MCF 10A (cell line): ENCODE measurements around the gene NUDT2. TPM values are rescaled to one million over a fixed set of nuclear protein-coding genes. Genes with fewer than 3 reads are reported as not detected.

ENCODE experiments used
- BruUV-seq: library from RNA; stranded (reverse); fragments of 400-500 nt; replicated peaks from 2 replicates; lab custom pipeline; 2021; lab: Mats Ljungman, UMichigan
- CTCF ChIA-PET: fragments of 300-600 bp; sonication (Branson Sonifier 250); formaldehyde crosslinking; extraction: SDS; loops from one replicate; lab custom pipeline; 2021; ENCODE audit warnings: antibody characterized with exemption, inconsistent platforms; lab: Yijun Ruan, JAX
- POLR2A ChIA-PET: fragments of 300-600, 350-650 bp; sonication (Branson Sonifier 250); formaldehyde crosslinking; extraction: SDS; loops from one replicate; lab custom pipeline; 2020; ENCODE audit warnings: antibody characterized with exemption, inconsistent platforms; lab: Yijun Ruan, JAX
- DNase-seq: peaks from one replicate; pipeline ENCODE4 v3.0.0-alpha.2; 2018; ENCODE audit not compliant: unreplicated experiment
- H3K27ac Mint-ChIP-seq: one replicate; pipeline ENCODE4 v1.8.0; 2022; ENCODE audit warnings: mild to moderate bottlenecking, low read depth, mixed read lengths; ENCODE audit not compliant: unreplicated experiment
- H3K27me3 Mint-ChIP-seq: one replicate; pipeline ENCODE4 v1.8.0; 2022; ENCODE audit warnings: mixed read lengths; ENCODE audit not compliant: insufficient read depth, unreplicated experiment
- H3K36me3 Mint-ChIP-seq: one replicate; pipeline ENCODE4 v1.8.0; 2022; ENCODE audit warnings: mild to moderate bottlenecking, moderate library complexity, mixed read lengths; ENCODE audit not compliant: insufficient read depth, unreplicated experiment
- H3K4me1 Mint-ChIP-seq: one replicate; pipeline ENCODE4 v1.8.0; 2022; ENCODE audit warnings: mixed read lengths; ENCODE audit not compliant: insufficient read depth, unreplicated experiment
- H3K4me3 Mint-ChIP-seq: one replicate; pipeline ENCODE4 v1.8.0; 2022; ENCODE audit warnings: mild to moderate bottlenecking, moderate library complexity, mixed read lengths; ENCODE audit not compliant: unreplicated experiment
- H3K9me3 Mint-ChIP-seq: one replicate; pipeline ENCODE4 v1.8.0; 2022; ENCODE audit warnings: mixed read lengths; ENCODE audit not compliant: unreplicated experiment
- CTCF ChIP-seq: fragments of 200-600 bp; IDR thresholded peaks from one replicate; pipeline ENCODE4 v1.8.0; 2022; ENCODE audit warnings: antibody characterized with exemption, mild to moderate bottlenecking; ENCODE audit not compliant: unreplicated experiment
- intact Hi-C: fragments of 100-400 bp; cut with micrococcal nuclease; formaldehyde crosslinking; loops from 2 replicates; pipeline ENCODE4 v1.14.1; 2022
- total RNA-seq: library from RNA; stranded (reverse); gene quantifications from 2 replicates; pipeline ENCODE4 v1.2.3, GENCODE V29; 2022

Gene NUDT2
- total RNA-seq, 1 experiment from 2014 or later: 30.6 TPM

GRCh38 chr9:34387239-34387638, 57.9 kb downstream of the NUDT2 start:
- H3K27me3 Mint-ChIP-seq: peaks cover 16% of the 10 kb centered on the region
- BruUV-seq: no TSS peak
- no peak for TF ChIP-seq CTCF
- no peaks in the 10 kb centered on the region for H3K9me3 Mint-ChIP-seq
- no peak overlapping the region for H3K27ac Mint-ChIP-seq
- H3K4me1 Mint-ChIP-seq: no peaks in the 10 kb centered on the region
- POLR2A ChIA-PET: no interaction called here
- CTCF ChIA-PET: interaction anchor here (0.5 to 1.7 kb wide), 4 partner anchors 91 to 434 kb away, joined by 3 to 5 read pairs (median 4); no protein-coding TSS in a partner anchor
- DNase-seq: no peak
- H3K4me3 Mint-ChIP-seq: no peak overlapping the region
- intact Hi-C loops: no loop called here
- no peaks in the 10 kb centered on the region for H3K36me3 Mint-ChIP-seq

- intact Hi-C loops: no loop called here
- Mint-ChIP-seq H3K4me1 (no peaks in the 10 kb centered on the region), H3K9me3 (no peaks in the 10 kb centered on the region), H3K27me3 (peaks cover 27% of the 10 kb centered on the region), H3K4me3 (no peak overlapping the region), H3K36me3 (no peaks in the 10 kb centered on the region), H3K27ac (no peak overlapping the region)
- DNase-seq: no peak
- ChIA-PET POLR2A (interaction anchor here (1.6 kb wide), 1 partner anchor 15 kb away, joined by 4 read pairs; no protein-coding TSS in a partner anchor), CTCF (interaction anchor here (0.8 to 1.4 kb wide), 2 partner anchors 11 to 61 kb away, joined by 3 to 9 read pairs; no protein-coding TSS in a partner anchor)
- BruUV-seq: no TSS peak
- no peak for TF ChIP-seq CTCF
These were observed 63.1 kb downstream of the NUDT2 start for GRCh38 chr9:34392511-34392910.

Other genes with a start within 250 kb of the NUDT2 start
- gene DCAF12, start 202.9 kb upstream of the NUDT2 start, total RNA-seq: 39.8 and 44.2 TPM in 2 replicates
- gene UBAP1, start 150.5 kb upstream of the NUDT2 start, total RNA-seq: 58.0 and 64.4 TPM in 2 replicates
- gene KIF24, start 301 bp upstream of the NUDT2 start, total RNA-seq: 3.3 and 3.5 TPM in 2 replicates
- 2.4 and 2.9 TPM in 2 replicates for gene MYORG, start 47.3 kb downstream of the NUDT2 start, total RNA-seq
- gene FAM219A, start 129.0 kb downstream of the NUDT2 start, total RNA-seq: 19.3 and 20.3 TPM in 2 replicates
- gene DNAI1, start 129.2 kb downstream of the NUDT2 start, total RNA-seq: not detected in 2 replicates
- gene ENHO, start 193.4 kb downstream of the NUDT2 start, total RNA-seq: not detected in 2 replicates